Activated naive CD4-positive, alpha-beta T cell treated with anti-CD3 and anti-CD28 coated beads, Interleukin-2, amount 50 U/mL, for 72 hours (primary cell): ENCODE results near the gene PDLIM4. TPM values are rescaled to one million over a fixed set of nuclear protein-coding genes. Genes with fewer than 3 reads are reported as not detected.
A peak's percentile ranks its signal among the peaks of the same experiment; 100 is the strongest.

Experiments used
- ATAC-seq, 2 donors: fragments of 150-1000 bp; cut with Tn5 transposase; 2 replicates each; pipeline ENCODE4 v1.10.0; 2021; ENCODE audit warnings: mild to moderate bottlenecking in 2 of 2, moderate library complexity in 2 of 2
- DNase-seq, 2 donors: peaks; one replicate each; pipeline ENCODE4 v3.0.0; 2021 to 2022; ENCODE audit warnings: low spot score in 2 of 2
- H3K27ac Mint-ChIP-seq, 2 donors: one replicate each; pipeline ENCODE4 v1.8.0; 2022; ENCODE audit warnings: mild to moderate bottlenecking in 2 of 2, mixed read lengths in 2 of 2
- H3K36me3 Mint-ChIP-seq, 2 donors: one replicate each; pipeline ENCODE4 v1.8.0; 2022; ENCODE audit warnings: mixed read lengths in 2 of 2
- H3K9me3 Mint-ChIP-seq, 2 donors: one replicate each; pipeline ENCODE4 v1.8.0; 2022; ENCODE audit warnings: mixed read lengths in 2 of 2
- total RNA-seq, 2 donors: library from RNA; stranded (reverse); gene quantifications; one replicate each; pipeline ENCODE4 v1.2.3, GENCODE V29; 2022

PDLIM4 gene
- total RNA-seq, 2 donors from 2014 or later = not detected

- peak in 1 of 2 donors; percentile 20 for DNase-seq
- no peak for ATAC-seq
- Mint-ChIP-seq H3K36me3 (no peaks in the 10 kb centered on the region), H3K9me3 (no peaks in the 10 kb centered on the region), H3K27ac (no peak overlapping the region)
Measured at GRCh38 chr5:132224716-132225115, 32.8 kb upstream of the PDLIM4 start.

- H3K9me3 Mint-ChIP-seq = no peaks in the 10 kb centered on the region
- DNase-seq (peak; percentile 23 to 50), ATAC-seq (peak; percentile 27 to 31)
- no peaks in the 10 kb centered on the region for H3K36me3 Mint-ChIP-seq
- H3K27ac Mint-ChIP-seq = no peak overlapping the region
Measured at GRCh38 chr5:132225165-132226032, 32.1 kb upstream of the PDLIM4 start.

GRCh38 chr5:132226516-132227234 lies 30.8 kb upstream of the PDLIM4 start:
- ATAC-seq = no peak
- H3K9me3 Mint-ChIP-seq = no peaks in the 10 kb centered on the region

GRCh38 chr5:132227235-132227484 lies 30.3 kb upstream of the PDLIM4 start:
- peak in 1 of 2 donors; percentile 49 for DNase-seq
- Mint-ChIP-seq H3K36me3 (no peaks in the 10 kb centered on the region), H3K27ac (no peak overlapping the region), H3K9me3 (no peaks in the 10 kb centered on the region)
- ATAC-seq = no peak

More at GRCh38 chr5:132226516-132227234, 30.8 kb upstream of the PDLIM4 start:
- H3K27ac Mint-ChIP-seq = no peak overlapping the region
- DNase-seq = peak in 1 of 2 donors; percentile 7
- H3K36me3 Mint-ChIP-seq = no peaks in the 10 kb centered on the region

- Mint-ChIP-seq H3K36me3 (no peaks in the 10 kb centered on the region), H3K27ac (no peak within 1 kb of the TSS), H3K9me3 (no peaks in the 10 kb centered on the region)
- ATAC-seq (peak; percentile 76 to 89), DNase-seq (peak; percentile 61 to 65)
Measured at GRCh38 chr5:132227485-132228240, 29.8 kb upstream of the PDLIM4 start, which contains the start of gene P4HA2. Gene P4HA2, minus strand, starts transcription at chr5:132227853. Its CDS starts 9,227 bp downstream, at chr5:132218626.

- Mint-ChIP-seq H3K36me3 (no peaks in the 10 kb centered on the region), H3K9me3 (no peaks in the 10 kb centered on the region), H3K27ac (no peak overlapping the region)
- DNase-seq = peak in 1 of 2 donors; percentile 21
- no peak for ATAC-seq
Measured at GRCh38 chr5:132228241-132229035, 29.1 kb upstream of the PDLIM4 start.

- H3K27ac Mint-ChIP-seq = no peak overlapping the region
- no peaks in the 10 kb centered on the region for H3K9me3 Mint-ChIP-seq
- peak in 1 of 2 donors; percentile 30 for DNase-seq
- no peak for ATAC-seq
- H3K36me3 Mint-ChIP-seq = no peaks in the 10 kb centered on the region
Measured at GRCh38 chr5:132229236-132229635, 28.3 kb upstream of the PDLIM4 start.

GRCh38 chr5:132230871-132231270 lies 26.6 kb upstream of the PDLIM4 start:
- DNase-seq = no peak
- Mint-ChIP-seq H3K9me3 (no peaks in the 10 kb centered on the region), H3K36me3 (no peaks in the 10 kb centered on the region), H3K27ac (no peak overlapping the region)
- no peak for ATAC-seq

- no peaks in the 10 kb centered on the region for H3K36me3 Mint-ChIP-seq
- ATAC-seq (no peak), DNase-seq (no peak)
- no peaks in the 10 kb centered on the region for H3K9me3 Mint-ChIP-seq
- H3K27ac Mint-ChIP-seq = no peak overlapping the region
Measured at GRCh38 chr5:132232465-132232864, 25.0 kb upstream of the PDLIM4 start.

- no peak for ATAC-seq
Measured at GRCh38 chr5:132233081-132233480, 24.4 kb upstream of the PDLIM4 start.

GRCh38 chr5:132233811-132234683 lies 23.4 kb upstream of the PDLIM4 start:
- H3K36me3 Mint-ChIP-seq = no peaks in the 10 kb centered on the region
- H3K9me3 Mint-ChIP-seq = no peaks in the 10 kb centered on the region
- DNase-seq (peak in 1 of 2 donors; percentile 43), ATAC-seq (no peak)
- H3K27ac Mint-ChIP-seq = no peak overlapping the region

More at GRCh38 chr5:132233081-132233480, 24.4 kb upstream of the PDLIM4 start:
- DNase-seq = no peak
- no peaks in the 10 kb centered on the region for H3K36me3 Mint-ChIP-seq
- no peaks in the 10 kb centered on the region for H3K9me3 Mint-ChIP-seq
- H3K27ac Mint-ChIP-seq = no peak overlapping the region

- peak in 1 of 2 donors; percentile 13 for DNase-seq
- Mint-ChIP-seq H3K9me3 (no peaks in the 10 kb centered on the region), H3K36me3 (no peaks in the 10 kb centered on the region), H3K27ac (no peak overlapping the region)
- ATAC-seq = no peak
Measured at GRCh38 chr5:132234684-132235062, 22.8 kb upstream of the PDLIM4 start.

GRCh38 chr5:132235340-132235739 lies 22.2 kb upstream of the PDLIM4 start:
- H3K27ac Mint-ChIP-seq = no peak overlapping the region
- no peak for DNase-seq
- no peak for ATAC-seq
- H3K9me3 Mint-ChIP-seq = no peaks in the 10 kb centered on the region
- H3K36me3 Mint-ChIP-seq = no peaks in the 10 kb centered on the region

- ATAC-seq (peak in 1 of 2 donors; percentile 58), DNase-seq (no peak)
- Mint-ChIP-seq H3K9me3 (no peaks in the 10 kb centered on the region), H3K36me3 (no peaks in the 10 kb centered on the region), H3K27ac (no peak overlapping the region)
Measured at GRCh38 chr5:132237141-132237540, 20.4 kb upstream of the PDLIM4 start.

- DNase-seq (no peak), ATAC-seq (no peak)
- H3K27ac Mint-ChIP-seq = no peak overlapping the region
- no peaks in the 10 kb centered on the region for H3K9me3 Mint-ChIP-seq
- peaks cover 0 to under 1% of the 10 kb centered on the region in 2 donors for H3K36me3 Mint-ChIP-seq
Measured at GRCh38 chr5:132237670-132238069, 19.8 kb upstream of the PDLIM4 start.
